ENCODE data around the gene SIK1.

SIK1 gene

DNA sequence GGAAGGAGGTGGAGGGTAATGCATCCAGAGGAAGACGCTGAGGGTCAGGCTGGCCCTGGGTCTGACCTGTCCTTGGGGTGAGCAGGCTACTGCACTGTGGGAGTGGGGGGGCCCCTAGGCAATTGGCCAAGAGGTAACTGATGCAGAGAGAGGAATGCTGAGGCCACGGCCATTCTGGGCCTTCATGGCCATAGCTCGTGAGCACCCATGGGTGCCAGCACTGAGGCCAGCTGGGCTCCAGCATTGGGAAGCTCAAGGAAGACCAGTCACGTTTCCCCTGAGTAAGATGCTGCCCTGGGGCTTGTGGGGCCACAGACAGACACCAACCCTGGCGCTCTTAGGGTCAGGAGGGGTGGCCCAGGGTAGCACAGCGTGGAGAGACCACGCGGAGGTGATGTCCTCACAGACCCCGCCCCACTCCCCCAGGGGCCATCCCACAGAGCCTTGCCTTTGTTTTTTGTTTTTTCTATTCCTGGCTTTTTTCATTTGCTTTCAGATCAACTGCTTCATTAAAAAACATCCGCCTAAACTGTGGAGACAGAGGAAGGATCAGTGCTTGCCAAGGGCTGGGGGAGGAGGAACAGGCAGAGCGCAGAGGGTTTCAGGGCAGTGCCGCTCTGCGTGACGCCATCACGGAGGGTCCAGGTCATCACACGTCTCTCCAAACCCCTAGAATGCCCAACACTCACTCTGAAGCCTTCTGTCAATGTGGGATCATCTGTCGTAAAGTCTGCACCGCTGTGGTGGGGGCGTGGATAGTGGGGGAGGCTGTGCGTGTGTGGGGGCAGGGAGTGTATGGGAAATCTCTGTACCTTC, 61.1 kb downstream of the SIK1 start:
- no peak for DNase-seq

DNA sequence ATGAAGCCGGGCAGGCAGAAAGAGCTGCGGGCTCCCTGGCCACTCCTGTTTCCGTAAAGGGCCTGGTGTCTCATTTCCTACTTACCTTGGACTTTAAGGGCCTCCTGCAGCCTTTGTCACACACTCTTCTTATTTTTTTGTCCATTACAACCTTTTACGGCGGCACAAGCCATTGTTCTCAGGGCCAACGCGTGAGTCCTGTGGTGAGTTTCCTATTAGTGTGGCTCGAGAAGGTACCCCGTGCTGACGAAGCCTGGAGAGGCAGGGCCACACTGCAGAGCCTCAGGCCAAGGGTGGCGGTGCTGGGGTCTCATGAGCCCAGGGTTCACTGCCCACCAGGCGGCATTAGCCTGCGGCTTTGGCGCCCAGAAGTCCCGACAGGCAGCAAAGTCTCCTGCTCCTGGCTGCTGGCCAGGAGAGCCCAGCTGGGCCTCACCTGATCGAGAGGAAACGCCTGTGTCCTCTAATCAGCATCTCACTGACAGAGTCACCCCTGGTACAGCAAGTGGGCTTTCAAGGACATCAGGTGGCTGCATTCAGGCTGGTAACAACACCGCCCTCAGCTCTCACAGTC, 62.0 kb downstream of the SIK1 start:
- no peak for DNase-seq
